Measurements from ENCODE around the gene NDNF. TPM values are rescaled to one million over a fixed set of nuclear protein-coding genes. Genes with fewer than 3 reads are reported as not detected.

Gene NDNF
- total and polyA plus RNA-seq, 2 donors (not counting 3 experiments of a cell fraction or from before 2014, with no cell fraction given) = not detected

DNA sequence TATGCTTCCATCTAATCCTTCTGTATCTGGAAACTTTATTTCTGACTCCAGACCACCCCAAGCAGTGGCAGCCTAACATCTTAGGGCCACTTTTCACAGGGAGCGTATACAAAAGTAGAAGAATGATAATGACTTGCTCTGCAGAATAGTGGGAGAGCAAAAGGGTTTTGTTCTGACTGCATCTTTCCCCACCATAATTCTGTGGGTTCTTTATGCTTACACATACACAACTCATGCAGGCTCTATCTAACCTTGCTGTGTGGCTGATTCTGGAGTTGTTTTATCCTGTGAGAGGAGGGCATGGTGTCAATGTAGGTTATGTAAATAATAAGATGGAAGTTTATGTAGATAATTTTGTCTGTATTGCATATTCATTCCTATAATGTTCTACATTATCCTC is 42.4 kb upstream of the NDNF start:
- Histone ChIP-seq H3K27me3 (ENCODE audit: control insufficient read depth in 2 of 2, insufficient read depth in 2 of 2, low read length in 2 of 2) (peaks cover 3 to 8% of the 10 kb centered on the region in 2 experiments), H3K9me3 (replicated peaks; ENCODE audit: control insufficient read depth, insufficient read depth, low read length) (no peaks in the 10 kb centered on the region), H3K4me3 (replicated peaks in 1 of 3; ENCODE audit: insufficient read depth in 1 of 3, low read depth in 1 of 3, low read length in 3 of 3) (no peak overlapping the region), H3K36me3 (ENCODE audit: control insufficient read depth in 2 of 2, extremely low read depth in 1 of 2, insufficient read depth in 2 of 2, low read length in 2 of 2) (no peaks in the 10 kb centered on the region), H3K79me2 (ENCODE audit: control insufficient read depth, insufficient read depth, low read length) (no peaks in the 10 kb centered on the region), H3K4me1 (ENCODE audit: control insufficient read depth, extremely low read depth, insufficient read depth, low read length) (no peaks in the 10 kb centered on the region), H3K4me2 (ENCODE audit: insufficient read depth, low read length) (no peak overlapping the region), H3K27ac (ENCODE audit: insufficient read depth, low read depth, low read length) (no peak overlapping the region), H3K9ac (replicated peaks; ENCODE audit: extremely low read depth, insufficient read depth, low read length) (no peak overlapping the region), H4K20me1 (replicated peaks; ENCODE audit: control insufficient read depth, extremely low read depth, insufficient read depth, low read length) (no peaks in the 10 kb centered on the region), H3K9me1 (replicated peaks; ENCODE audit: control insufficient read depth, extremely low read depth, insufficient read depth, low read length) (peaks cover 2% of the 10 kb centered on the region), H2AFZ (ENCODE audit: low read depth, low read length) (no peak overlapping the region)
- intact Hi-C loops (cut with micrococcal nuclease) (loop anchor here (5.0 kb wide), 1 partner anchor 397 kb away; no protein-coding TSS in a partner anchor), dilution Hi-C loops (cut with MboI; ENCODE audit: extremely low pct_ligation_motif_present, low sequenced_read_pairs) (no loop called here)
- CTCF ChIA-PET = no interaction called here
- DNase-seq (ENCODE audit: low read depth, low spot score) (no peak), FAIRE-seq (no peak)
- BruUV-seq (replicated peaks) = no TSS peak
- POLR2A ChIA-PET = no interaction called here
- TF ChIP-seq MYC (IDR thresholded peaks at IDR 0.05; ENCODE audit: low read depth, low read length) = no peak
- no peak for TF ChIP-seq JUN (IDR thresholded peaks at IDR 0.05; ENCODE audit: borderline replicate concordance, insufficient read depth, insufficient read length, low read depth)
- TF ChIP-seq, protein P1, sequence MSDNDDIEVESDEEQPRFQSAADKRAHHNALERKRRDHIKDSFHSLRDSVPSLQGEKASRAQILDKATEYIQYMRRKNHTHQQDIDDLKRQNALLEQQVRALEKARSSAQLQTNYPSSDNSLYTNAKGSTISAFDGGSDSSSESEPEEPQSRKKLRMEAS (IDR thresholded peaks at IDR 0.05; ENCODE audit: insufficient read depth, insufficient read length) = no peak
- no peak for TF ChIP-seq POLR2A (IDR thresholded peaks at IDR 0.05; ENCODE audit: low read depth, low read length)
- no peak for TF ChIP-seq FOS (IDR thresholded peaks at IDR 0.05; ENCODE audit: borderline replicate concordance, insufficient read depth, low read length)
- TF ChIP-seq, protein P2, sequence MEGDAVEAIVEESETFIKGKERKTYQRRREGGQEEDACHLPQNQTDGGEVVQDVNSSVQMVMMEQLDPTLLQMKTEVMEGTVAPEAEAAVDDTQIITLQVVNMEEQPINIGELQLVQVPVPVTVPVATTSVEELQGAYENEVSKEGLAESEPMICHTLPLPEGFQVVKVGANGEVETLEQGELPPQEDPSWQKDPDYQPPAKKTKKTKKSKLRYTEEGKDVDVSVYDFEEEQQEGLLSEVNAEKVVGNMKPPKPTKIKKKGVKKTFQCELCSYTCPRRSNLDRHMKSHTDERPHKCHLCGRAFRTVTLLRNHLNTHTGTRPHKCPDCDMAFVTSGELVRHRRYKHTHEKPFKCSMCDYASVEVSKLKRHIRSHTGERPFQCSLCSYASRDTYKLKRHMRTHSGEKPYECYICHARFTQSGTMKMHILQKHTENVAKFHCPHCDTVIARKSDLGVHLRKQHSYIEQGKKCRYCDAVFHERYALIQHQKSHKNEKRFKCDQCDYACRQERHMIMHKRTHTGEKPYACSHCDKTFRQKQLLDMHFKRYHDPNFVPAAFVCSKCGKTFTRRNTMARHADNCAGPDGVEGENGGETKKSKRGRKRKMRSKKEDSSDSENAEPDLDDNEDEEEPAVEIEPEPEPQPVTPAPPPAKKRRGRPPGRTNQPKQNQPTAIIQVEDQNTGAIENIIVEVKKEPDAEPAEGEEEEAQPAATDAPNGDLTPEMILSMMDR (IDR thresholded peaks at IDR 0.05; ENCODE audit: extremely low read depth in 1 of 2, insufficient read depth in 1 of 2, low read depth in 1 of 2, low read length in 2 of 2) = no peak
- TF ChIP-seq POLR2AphosphoS5 (IDR thresholded peaks at IDR 0.05; ENCODE audit: insufficient read depth, low read depth, low read length) = no peak
- TF ChIP-seq EZH2 (IDR thresholded peaks at IDR 0.05; ENCODE audit: borderline replicate concordance, low read depth, low read length, severe bottlenecking) = no peak
- no peak for TF ChIP-seq GATA2 (IDR thresholded peaks at IDR 0.05; ENCODE audit: insufficient read depth, insufficient read length, low read depth, low read length)
